BLaER1 (cell line): ENCODE data around the gene AMOTL2.

Experiments
- H3K27ac ChIP-seq: shearing (Covaris generic); formaldehyde crosslinking; 2 replicates; pipeline ENCODE4 v1.8.1; 2022
- H3K27me3 ChIP-seq: shearing (Covaris generic); formaldehyde crosslinking; 2 replicates; pipeline ENCODE4 v1.8.1; 2022
- H3K36me3 ChIP-seq: shearing (Covaris generic); formaldehyde crosslinking; 2 replicates; pipeline ENCODE4 v1.8.1; 2022
- H3K4me1 ChIP-seq: shearing (Covaris generic); formaldehyde crosslinking; 2 replicates; pipeline ENCODE4 v1.8.1; 2022
- H3K4me2 ChIP-seq: shearing (Covaris generic); formaldehyde crosslinking; 2 replicates; pipeline ENCODE4 v1.8.1; 2022
- H3K4me3 ChIP-seq: shearing (Covaris generic); formaldehyde crosslinking; 2 replicates; pipeline ENCODE4 v1.8.1; 2022
- H3K9ac ChIP-seq: shearing (Covaris generic); formaldehyde crosslinking; 2 replicates; pipeline ENCODE4 v1.8.1; 2022
- H3K9me3 ChIP-seq: shearing (Covaris generic); formaldehyde crosslinking; 2 replicates; pipeline ENCODE4 v1.8.1; 2022
- H4K20me1 ChIP-seq: shearing (Covaris generic); formaldehyde crosslinking; 2 replicates; pipeline ENCODE4 v1.8.1; 2022
- Cebpa-rat ChIP-seq: shearing (Covaris generic); IDR thresholded peaks from 2 replicates; pipeline ENCODE4 v1.8.1; 2022

Gene AMOTL2

GRCh38 chr3:134381076-134381475 is 6.8 kb upstream of the AMOTL2 start:
- Histone ChIP-seq H3K4me1 (0 out of 2 replicates have a peak, but pooled peaks cover 5% of the 10 kb centered on the region), H3K9ac (no peak overlapping the region), H4K20me1 (no peaks in the 10 kb centered on the region), H3K4me3 (no peak overlapping the region), H3K9me3 (no peaks in the 10 kb centered on the region), H3K36me3 (no peaks in the 10 kb centered on the region), H3K27me3 (peaks cover 7% of the 10 kb centered on the region; the same call in 1 of the 2 replicates), H3K4me2 (no peak overlapping the region), H3K27ac (no peak overlapping the region)
- TF ChIP-seq Cebpa-rat = no peak

- Histone ChIP-seq H3K27me3 (peaks cover 15% of the 10 kb centered on the region), H4K20me1 (no peaks in the 10 kb centered on the region), H3K4me1 (0 out of 2 replicates have a peak, but pooled peaks cover 5% of the 10 kb centered on the region), H3K27ac (no peak overlapping the region), H3K4me3 (no peak overlapping the region), H3K4me2 (no peak overlapping the region), H3K9ac (no peak overlapping the region), H3K9me3 (no peaks in the 10 kb centered on the region), H3K36me3 (no peaks in the 10 kb centered on the region)
- no peak for TF ChIP-seq Cebpa-rat
Observed at GRCh38 chr3:134380249-134380648, 6.0 kb upstream of the AMOTL2 start.

GRCh38 chr3:134378818-134379217 is 4.6 kb upstream of the AMOTL2 start:
- Histone ChIP-seq H3K9ac (no peak overlapping the region), H3K4me2 (no peak overlapping the region), H3K4me3 (no peak overlapping the region), H4K20me1 (no peaks in the 10 kb centered on the region), H3K27ac (no peak overlapping the region), H3K36me3 (no peaks in the 10 kb centered on the region), H3K4me1 (peaks cover 13% of the 10 kb centered on the region; the same call in 1 of the 2 replicates), H3K27me3 (peaks cover 23% of the 10 kb centered on the region), H3K9me3 (no peaks in the 10 kb centered on the region)
- no peak for TF ChIP-seq Cebpa-rat

GRCh38 chr3:134378384-134378783 is 4.1 kb upstream of the AMOTL2 start:
- no peak for TF ChIP-seq Cebpa-rat
- H3K9ac ChIP-seq = no peak overlapping the region
- H3K27ac ChIP-seq = no peak overlapping the region
- H3K4me3 ChIP-seq = no peak overlapping the region
- peaks cover 17% of the 10 kb centered on the region for H3K4me1 ChIP-seq
- no peak overlapping the region for H3K4me2 ChIP-seq
- H3K9me3 ChIP-seq = no peaks in the 10 kb centered on the region
- no peaks in the 10 kb centered on the region for H3K36me3 ChIP-seq
- H4K20me1 ChIP-seq = no peaks in the 10 kb centered on the region
- H3K27me3 ChIP-seq = peaks cover 27% of the 10 kb centered on the region

GRCh38 chr3:134377896-134378295 is 3.6 kb upstream of the AMOTL2 start:
- H3K4me1 ChIP-seq = peaks cover 22% of the 10 kb centered on the region
- TF ChIP-seq Cebpa-rat = no peak
- H3K27ac ChIP-seq = no peak overlapping the region
- no peak overlapping the region for H3K9ac ChIP-seq
- H3K4me2 ChIP-seq = no peak overlapping the region
- H3K36me3 ChIP-seq = no peaks in the 10 kb centered on the region
- H3K9me3 ChIP-seq = no peaks in the 10 kb centered on the region
- H4K20me1 ChIP-seq = no peaks in the 10 kb centered on the region
- H3K27me3 ChIP-seq = peaks cover 32% of the 10 kb centered on the region
- H3K4me3 ChIP-seq = no peak overlapping the region

- H3K9ac ChIP-seq = no peak overlapping the region
- no peaks in the 10 kb centered on the region for H3K36me3 ChIP-seq
- H3K4me1 ChIP-seq = peaks cover 29% of the 10 kb centered on the region
- H3K27me3 ChIP-seq = peaks cover 32% of the 10 kb centered on the region
- no peaks in the 10 kb centered on the region for H3K9me3 ChIP-seq
- 0 out of 2 replicates have a peak, but pooled peaks cover 1% of the 10 kb centered on the region for H4K20me1 ChIP-seq
- no peak for TF ChIP-seq Cebpa-rat
- H3K4me2 ChIP-seq = no peak overlapping the region
- no peak overlapping the region for H3K4me3 ChIP-seq
- no peak overlapping the region for H3K27ac ChIP-seq
Observed at GRCh38 chr3:134376786-134377426, 2.7 kb upstream of the AMOTL2 start.

- H3K9ac ChIP-seq = no peak overlapping the region
- peaks cover 34% of the 10 kb centered on the region for H3K4me1 ChIP-seq
- peaks cover 32% of the 10 kb centered on the region for H3K27me3 ChIP-seq
- no peaks in the 10 kb centered on the region for H3K36me3 ChIP-seq
- H3K4me3 ChIP-seq = no peak overlapping the region
- H3K9me3 ChIP-seq = no peaks in the 10 kb centered on the region
- peaks cover 5% of the 10 kb centered on the region; the same call in 1 of the 2 replicates for H4K20me1 ChIP-seq
- H3K4me2 ChIP-seq = no peak overlapping the region
- TF ChIP-seq Cebpa-rat = no peak
- no peak overlapping the region for H3K27ac ChIP-seq
Observed at GRCh38 chr3:134376385-134376765, 2.1 kb upstream of the AMOTL2 start.

- H3K4me3 ChIP-seq = no peak overlapping the region
- H3K36me3 ChIP-seq = no peaks in the 10 kb centered on the region
- no peak overlapping the region for H3K9ac ChIP-seq
- H3K4me2 ChIP-seq = no peak overlapping the region
- H4K20me1 ChIP-seq = peaks cover 11% of the 10 kb centered on the region; the same call in 1 of the 2 replicates
- no peaks in the 10 kb centered on the region for H3K9me3 ChIP-seq
- no peak for TF ChIP-seq Cebpa-rat
- peaks cover 40% of the 10 kb centered on the region for H3K4me1 ChIP-seq
- peaks cover 32% of the 10 kb centered on the region for H3K27me3 ChIP-seq
- H3K27ac ChIP-seq = no peak overlapping the region
Observed at GRCh38 chr3:134375582-134376384, 1.5 kb upstream of the AMOTL2 start.

- H3K9me3 ChIP-seq = no peaks in the 10 kb centered on the region
- H3K9ac ChIP-seq = peak overlapping the region; percentile 62; the same call in 1 of the 2 replicates
- peaks cover 43% of the 10 kb centered on the region for H3K4me1 ChIP-seq
- H3K27me3 ChIP-seq = peaks cover 32% of the 10 kb centered on the region
- H3K36me3 ChIP-seq = no peaks in the 10 kb centered on the region
- TF ChIP-seq Cebpa-rat = no peak
- H4K20me1 ChIP-seq = peaks cover 11% of the 10 kb centered on the region; the same call in 1 of the 2 replicates
- H3K27ac ChIP-seq = no peak overlapping the region
- peak overlapping the region; percentile 67 for H3K4me3 ChIP-seq
- peak overlapping the region; percentile 98 for H3K4me2 ChIP-seq
Observed at GRCh38 chr3:134374791-134375581, 739 bp upstream of the AMOTL2 start.
